ENCODE data around the gene GTF3C1.
"Not testable (repeated sequence)": the region's sequence is repeated elsewhere in the genome, so short reads cannot be mapped to it uniquely, and the experiment has no call there.

GTF3C1 gene

DNA sequence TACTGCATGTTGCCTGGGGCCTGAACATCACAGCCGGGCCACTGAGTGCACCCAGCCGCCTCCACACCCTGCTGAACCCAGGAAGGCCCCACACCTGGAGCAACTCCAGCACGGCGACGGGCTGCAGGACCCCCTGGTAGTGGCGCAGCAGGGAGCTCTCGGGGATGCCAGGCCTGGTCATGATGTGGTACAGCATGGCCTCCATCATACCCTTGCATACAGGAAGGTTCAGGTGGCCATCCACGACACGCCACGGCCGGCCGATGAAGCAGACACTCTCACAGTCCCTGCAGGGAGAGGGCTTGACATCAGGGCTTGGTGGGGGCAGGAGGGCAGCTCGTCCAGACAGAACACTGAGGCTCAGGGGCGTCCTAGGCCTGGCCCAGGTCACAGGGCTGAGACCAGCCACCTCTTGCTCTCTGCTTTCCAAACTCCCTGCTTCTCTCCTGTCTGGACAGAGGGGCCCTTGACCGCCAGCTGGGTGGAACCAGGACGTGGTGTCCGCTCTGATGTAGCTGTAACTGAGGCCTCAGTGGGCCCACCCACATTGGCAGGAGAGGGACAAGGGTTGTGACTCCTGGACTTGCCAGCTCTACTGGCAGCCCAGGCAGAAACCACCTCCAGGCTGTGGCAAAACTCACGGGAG is 87.4 kb downstream of the GTF3C1 start:
- no peak for DNase-seq

DNA sequence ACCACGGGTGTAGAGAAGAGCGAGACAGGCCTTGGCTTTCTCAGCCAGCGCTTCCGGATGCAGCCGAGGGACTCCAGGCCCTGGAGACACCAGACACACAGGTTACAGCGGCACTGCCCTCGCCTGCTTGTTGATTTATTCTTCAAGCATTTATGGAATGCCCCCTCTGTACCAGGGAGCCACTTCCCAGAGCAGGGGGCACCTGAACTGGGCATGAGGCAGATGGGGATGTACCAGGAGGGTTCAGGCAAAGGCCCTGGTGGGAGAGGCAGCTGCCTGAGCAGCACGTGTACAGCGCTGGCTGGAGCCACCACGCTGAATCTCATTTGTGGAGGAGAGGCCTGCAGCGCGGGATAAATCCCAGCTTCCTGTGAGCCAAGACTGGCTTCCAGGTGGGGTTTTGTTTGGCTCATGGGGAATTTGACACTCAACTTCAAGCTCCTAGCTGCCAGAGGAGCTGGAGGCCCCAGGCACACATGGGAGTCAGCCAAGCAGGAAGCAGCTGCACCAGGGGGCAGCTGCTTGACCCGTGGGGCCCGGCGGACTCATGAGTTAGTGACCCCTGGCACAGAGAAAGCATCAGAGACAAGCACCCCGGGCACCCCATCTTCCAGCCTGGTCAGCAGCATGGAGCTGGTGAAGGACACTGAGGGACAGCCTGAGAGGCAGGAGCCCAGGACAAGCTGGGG is 88.1 kb downstream of the GTF3C1 start:
- no peak for DNase-seq

DNA sequence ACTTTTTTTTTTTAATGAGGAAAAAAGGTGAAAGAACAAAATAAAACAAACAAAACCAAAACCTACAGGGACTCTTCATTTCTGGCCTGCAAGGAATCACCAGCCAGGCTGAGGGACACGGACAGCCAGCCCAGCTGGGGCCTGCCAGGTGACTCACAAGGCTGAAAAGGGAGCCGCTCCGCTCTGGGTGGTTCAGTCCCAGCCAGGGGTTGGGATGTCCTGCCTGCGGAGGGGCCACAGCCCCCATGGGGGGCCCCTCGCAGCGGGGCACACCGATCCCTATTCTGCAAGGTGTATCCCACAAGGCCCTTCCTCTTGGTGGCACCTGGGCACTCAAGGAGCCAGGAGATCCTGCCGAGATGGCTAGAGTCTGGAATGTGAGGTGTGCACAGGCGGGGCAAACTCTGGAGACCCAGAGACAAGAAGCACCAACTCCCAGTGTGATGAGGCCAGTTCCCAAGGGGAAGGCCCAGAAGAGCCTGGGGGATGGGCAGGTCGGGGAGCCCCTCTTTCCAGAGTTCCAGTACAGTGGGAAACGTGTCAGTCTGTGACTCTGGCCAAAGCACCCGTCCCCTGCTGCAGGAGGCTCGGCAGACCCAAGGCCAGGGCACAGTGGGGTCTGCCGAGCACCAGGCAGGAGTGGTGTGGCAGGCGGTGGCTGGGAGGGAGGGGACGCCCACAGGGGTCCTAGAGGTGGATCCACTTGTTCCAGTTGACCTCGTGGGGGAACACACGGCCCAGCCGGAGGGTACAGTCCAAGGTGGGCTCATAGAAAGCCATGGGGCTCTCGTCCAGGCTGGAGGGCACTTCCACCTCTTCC is 88.8 kb downstream of the GTF3C1 start:
- no peak for DNase-seq

DNA sequence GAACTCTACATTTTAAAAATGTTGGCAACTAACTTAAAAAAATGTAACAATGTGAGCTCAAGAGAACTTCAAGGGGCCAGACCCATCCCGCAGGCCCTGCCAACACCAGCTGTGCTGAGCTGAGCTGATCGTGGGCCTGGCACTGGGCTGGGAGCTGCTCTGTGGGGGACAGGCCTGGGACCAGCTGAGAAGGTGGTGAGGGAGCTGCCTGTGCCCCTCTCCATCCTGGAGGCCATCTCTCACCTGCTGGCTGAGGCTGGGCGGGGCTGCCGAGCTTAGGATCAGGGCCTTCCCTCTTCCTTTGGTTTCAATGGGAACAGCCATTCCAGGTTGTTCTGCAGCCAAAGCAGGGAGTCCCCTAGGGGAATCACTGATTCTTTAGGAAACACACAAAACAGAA is 89.5 kb downstream of the GTF3C1 start:
- DNase-seq: no peak

DNA sequence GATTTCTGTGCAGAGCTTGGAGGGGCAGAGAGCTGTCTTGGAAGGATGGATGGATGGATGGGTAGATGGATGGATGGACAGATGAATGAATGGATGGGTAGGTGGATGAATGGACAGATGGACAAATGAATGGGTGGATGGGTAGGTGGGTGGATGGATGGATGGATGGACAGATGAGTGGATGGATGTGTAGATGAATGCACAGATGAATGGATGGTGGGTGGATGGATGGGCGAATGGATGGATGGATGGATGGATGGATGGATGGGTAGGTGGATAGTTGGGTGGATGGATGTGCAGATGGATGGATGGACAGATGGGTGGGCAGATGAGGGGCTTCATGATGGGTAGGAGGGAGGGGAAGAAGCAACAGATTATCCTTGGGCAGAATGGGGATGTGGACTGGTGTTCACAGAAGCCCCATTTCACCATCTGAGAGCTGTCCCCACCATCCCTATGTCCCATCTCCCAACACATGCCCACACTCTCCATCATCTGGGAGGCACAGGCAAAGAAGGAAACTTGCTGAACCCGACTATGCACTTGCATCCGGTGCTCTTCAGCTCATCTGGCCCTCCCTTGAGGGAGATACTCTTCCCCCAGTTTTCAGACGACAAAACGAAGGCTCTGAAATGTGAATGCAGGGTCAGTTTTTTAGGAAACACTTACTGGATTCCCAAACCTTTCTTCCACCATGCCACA is 90.6 kb downstream of the GTF3C1 start:
- DNase-seq: no peak

DNA sequence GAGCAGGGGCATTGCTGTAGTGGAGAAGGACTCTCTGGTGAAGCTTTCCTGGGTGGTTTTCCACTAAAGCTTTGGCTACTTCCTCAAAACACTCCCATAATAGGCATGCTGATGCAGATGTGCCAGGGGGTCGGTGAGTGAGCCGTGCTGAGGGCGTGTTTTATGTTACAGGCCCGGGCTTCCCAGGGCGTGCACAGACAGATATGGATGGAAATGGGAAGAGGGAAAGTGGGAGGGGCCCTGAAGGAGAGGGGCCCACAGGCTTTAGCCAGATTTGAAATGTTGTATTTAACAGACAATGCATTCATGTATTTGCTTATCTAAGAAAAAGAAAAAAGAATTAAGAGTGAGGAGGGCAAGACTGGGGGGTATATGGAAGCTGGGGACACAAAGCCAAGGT is 91.5 kb downstream of the GTF3C1 start:
- DNase-seq: no peak

DNA sequence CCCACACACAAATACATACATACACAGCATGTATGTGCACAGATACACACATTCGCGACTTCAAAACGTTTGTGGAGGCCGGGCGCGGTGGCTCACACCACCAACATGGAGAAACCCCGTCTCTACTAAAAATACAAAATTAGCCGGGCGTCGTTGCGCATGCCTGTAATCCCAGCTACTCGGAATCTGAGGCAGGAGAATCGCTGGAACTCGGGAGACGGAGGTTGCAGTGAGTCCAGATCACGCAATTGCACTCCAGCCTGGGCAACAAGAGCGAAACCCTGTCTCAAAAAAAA is 92.2 kb downstream of the GTF3C1 start:
- DNase-seq: not testable (repeated sequence)

DNA sequence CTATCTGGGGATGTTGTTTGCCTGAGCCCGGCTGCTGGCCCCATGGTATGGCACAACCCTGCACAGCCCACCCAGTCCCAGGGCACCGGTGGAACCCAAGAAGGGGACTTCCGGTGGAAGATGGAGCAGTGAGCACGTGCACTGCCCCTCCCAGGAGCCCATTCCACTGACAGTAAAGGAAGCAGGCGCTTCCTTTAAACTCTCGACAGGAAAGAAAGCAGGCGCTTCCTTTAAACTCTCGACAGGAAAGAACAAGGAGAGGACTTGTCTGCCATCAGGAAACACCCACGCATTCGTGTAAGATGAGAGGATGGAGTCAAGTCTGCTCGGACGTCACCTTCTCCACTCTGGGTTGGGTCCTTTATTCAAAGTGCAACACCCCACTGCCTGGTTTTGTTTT is 94.0 kb downstream of the GTF3C1 start:
- DNase-seq: no peak

DNA sequence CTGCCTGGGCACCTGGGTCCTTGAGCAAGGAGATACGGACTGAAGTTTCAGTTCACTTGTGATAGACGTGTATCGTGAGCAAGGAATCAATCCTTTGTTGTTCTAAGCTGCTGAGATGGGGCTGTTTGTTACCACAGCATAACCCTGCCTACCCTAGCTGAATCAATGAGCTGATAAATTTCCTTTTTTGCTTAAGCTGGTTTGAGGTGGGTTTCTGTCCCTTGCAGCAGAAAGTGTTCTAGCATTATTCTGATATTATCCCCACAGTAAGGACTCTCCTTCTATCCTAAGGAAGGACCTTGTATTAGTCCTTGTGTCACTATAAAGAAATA is 96.3 kb downstream of the GTF3C1 start:
- no peak for DNase-seq

DNA sequence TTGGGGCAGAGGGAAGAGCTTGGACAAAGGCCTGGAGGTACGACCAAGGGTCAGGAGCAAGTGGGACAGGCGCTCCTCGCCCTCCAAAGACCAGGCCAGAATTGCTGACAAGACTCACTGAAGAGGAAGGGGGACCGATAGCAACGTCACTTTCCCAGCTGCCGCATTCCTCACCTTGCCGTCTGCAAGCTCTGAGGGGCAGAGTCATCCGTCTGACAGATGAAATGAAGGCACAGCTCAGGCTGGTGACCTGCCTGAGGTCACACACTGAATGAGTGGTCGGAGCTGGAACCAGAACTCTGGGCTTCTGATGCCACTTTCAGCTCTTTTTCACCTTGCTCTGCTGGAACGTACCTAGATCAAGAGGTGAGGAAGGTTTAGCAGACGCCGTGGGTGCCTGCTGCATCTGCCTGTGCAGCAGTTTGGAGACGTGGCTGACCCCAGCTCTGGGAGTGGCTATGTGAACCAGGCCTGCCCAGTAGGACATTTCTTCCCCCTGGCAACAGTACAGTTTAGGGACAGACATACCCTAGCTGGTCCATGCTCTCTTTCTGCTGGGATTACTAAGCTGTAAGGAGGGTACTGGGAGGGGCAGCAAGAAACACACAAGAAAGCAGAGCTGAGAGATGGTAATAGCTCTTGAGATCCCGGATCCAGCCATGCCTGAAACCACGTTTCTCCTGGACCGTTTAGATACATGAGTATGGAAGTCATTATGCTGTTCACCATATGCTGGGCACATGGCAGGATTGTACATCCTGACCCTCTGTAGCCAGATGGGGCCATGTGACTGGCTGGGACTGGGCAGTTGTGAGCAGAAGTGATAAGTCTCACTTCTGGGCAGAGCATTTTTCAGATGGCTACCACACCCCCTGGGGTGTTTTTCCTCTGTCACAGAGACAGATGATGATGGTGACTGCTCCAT is 96.9 kb downstream of the GTF3C1 start:
- DNase-seq: no peak

DNA sequence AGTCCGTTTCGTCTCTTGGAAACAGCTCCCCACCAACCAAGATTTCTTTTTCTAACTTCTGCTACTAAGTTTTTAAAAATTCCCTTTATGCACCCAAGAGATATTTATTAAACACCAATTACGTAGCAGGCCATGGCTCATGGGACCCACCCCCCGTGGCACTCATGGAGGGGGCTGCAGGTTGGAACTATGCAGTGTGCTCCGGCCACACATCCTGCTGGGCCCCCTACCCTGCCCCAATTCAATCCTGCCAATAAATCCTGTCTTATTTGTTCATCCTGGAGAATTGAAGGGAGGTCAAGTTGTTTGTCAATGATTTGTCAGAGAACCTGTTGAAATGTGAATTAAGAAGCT is 99.5 kb downstream of the GTF3C1 start:
- no peak for DNase-seq

DNA sequence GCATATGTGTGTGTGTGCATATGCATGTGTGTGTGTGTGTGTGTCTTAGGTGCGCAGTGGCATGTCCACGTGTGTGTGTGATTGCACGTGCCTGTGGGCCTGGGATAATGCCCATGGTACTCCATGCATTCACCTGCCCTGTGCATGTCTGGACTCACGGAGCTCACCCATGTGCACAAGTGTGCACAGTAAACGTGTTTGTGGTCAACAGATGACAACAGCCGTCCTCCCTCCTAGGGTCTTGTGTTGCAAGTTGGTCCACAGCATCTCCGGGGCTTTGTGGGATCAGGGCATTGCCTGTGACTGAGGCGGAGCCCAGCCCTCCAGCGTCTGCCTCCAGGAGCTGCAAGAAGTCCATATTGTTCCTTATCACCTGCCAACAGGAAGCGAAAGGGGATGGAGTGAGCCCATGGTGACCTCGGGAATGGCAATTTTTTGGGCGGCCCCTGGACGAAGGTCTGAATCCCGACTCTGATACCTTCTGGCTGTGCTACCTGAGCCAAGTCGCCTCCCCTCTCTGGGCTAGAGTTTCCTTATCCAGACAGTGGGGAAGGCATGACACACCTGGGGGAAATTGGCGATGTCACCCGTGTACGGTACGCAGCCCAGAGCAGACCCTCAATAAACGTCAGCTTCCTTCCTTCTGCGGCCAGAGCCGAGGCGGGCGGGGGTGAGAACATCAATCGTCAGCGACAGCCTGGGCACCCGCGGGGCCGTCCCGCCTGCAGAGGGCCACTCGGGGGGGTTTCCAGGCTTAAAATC is 100.1 kb downstream of the GTF3C1 start:
- peak; percentile 41 for DNase-seq

DNA sequence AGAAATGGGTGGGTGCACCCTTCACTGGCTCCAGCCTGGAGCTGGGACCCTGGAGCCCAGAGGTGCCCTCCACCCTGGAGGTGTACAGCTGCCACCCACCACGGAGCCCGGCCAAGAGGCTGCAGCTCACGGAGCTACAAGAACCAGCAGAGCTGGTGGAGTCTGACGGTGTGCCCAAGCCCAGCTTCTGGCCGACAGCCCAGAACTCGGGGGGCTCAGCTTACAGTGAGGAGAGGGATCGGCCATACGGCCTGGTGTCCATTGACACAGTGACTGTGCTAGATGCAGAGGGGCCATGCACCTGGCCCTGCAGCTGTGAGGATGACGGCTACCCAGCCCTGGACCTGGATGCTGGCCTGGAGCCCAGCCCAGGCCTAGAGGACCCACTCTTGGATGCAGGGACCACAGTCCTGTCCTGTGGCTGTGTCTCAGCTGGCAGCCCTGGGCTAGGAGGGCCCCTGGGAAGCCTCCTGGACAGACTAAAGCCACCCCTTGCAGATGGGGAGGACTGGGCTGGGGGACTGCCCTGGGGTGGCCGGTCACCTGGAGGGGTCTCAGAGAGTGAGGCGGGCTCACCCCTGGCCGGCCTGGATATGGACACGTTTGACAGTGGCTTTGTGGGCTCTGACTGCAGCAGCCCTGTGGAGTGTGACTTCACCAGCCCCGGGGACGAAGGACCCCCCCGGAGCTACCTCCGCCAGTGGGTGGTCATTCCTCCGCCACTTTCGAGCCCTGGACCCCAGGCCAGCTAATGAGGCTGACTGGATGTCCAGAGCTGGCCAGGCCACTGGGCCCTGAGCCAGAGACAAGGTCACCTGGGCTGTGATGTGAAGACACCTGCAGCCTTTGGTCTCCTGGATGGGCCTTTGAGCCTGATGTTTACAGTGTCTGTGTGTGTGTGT is 100.9 kb downstream of the GTF3C1 start:
- no peak for DNase-seq

DNA sequence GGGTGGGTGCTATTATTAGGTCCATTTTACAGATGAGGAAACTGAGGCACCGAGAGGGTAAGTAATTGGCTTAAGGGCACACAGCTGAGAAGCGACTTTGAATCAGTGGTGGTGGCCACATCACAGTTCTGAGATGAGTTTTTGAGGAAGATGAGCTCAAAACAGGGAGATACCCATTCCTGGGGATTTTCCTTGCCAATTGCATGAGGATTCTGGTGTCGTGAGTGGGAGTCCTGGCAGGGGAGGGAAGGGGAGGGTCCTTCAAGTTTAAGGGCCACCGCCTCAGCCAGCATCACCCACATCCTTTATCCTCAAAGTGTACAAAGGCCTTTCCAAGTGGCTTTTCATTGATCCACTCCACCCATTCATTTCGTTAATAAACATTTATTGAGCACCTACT is 102.4 kb downstream of the GTF3C1 start:
- DNase-seq: no peak

DNA sequence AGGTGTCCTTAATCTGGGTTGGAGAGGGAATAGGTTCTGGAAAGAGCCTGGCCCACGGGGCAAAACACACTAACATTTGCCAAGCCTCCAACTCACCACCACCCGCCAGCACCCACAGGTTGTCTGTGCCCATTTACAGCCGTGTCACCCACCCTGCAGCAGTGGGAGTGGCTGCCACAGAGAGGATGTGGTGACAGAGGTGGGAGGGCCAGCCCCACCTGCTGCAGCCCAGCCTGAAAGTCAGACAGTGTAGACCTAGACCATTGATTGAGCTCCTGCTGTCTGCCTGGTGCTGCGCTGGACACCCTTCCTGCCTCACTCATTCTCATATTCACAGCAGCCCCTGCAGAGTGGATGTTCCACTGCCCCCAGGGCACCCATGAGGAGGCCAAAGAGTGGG is 103.0 kb downstream of the GTF3C1 start:
- peak; percentile 81 for DNase-seq

DNA sequence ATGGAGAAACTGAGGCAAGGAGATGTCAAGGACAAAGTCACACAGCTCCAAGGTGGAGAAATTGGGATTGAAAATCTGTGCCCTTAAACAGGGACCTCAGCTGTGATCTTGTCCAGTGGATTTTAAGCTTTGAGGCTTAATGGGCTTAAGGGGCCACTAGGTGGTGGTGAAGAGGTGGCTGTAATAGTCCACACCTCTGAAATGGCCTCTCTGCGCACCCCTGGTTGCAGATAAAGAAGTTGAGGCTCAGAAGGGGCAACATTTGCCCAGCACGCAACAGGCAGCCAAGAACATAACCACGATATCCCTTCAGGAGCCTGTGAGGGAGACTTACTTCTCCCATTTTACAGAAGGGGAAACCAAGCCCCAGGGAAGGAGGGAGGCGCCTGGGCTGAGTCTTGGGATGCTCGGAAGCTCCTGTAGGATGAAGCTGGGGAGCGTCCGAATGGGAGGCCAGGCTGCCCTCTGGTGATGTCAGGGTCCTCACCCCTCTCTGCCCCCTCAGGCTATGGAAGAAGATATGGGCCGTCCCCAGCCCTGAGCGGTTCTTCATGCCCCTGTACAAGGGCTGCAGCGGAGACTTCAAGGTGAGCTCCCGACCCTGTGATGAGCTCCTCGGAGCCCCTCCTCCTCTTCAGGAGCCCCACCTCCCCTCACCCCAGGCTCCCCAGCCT is 104.1 kb downstream of the GTF3C1 start:
- DNase-seq: no peak

DNA sequence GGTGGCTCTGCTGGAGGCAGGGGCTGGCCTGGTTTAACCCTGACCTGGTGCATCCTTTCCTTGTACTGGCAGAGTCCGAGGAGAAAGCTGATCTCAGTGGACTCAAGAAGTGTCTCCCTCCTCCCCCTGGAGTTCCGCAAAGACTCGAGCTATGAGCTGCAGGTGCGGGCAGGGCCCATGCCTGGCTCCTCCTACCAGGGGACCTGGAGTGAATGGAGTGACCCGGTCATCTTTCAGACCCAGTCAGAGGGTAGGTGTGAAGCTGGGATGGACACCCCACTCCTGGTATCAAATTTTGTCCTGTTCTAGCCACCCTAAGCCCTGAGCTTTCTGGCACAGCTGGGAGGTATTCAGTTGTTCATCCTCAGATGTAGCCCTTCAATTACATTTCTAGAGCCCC is 105.2 kb downstream of the GTF3C1 start:
- DNase-seq: no peak

DNA sequence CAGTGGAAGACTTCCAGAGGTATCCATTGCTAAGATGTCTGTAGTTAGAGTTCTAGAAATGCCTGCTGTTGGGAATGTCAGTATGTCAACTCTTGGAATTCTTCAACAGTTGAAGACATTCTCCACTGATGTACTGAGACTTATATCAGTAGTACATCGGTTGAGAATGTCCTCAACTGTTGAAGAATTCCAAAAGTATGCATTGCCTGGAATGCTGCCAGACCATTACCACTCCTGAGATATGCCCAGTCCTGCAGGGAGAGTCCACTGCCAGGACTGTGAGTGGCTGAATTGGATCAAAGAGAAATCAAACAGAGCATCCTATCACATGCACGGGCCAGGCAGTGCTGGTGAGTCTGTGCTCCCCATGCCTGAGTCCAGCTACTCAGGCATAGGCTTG is 105.7 kb downstream of the GTF3C1 start:
- DNase-seq: no peak

DNA sequence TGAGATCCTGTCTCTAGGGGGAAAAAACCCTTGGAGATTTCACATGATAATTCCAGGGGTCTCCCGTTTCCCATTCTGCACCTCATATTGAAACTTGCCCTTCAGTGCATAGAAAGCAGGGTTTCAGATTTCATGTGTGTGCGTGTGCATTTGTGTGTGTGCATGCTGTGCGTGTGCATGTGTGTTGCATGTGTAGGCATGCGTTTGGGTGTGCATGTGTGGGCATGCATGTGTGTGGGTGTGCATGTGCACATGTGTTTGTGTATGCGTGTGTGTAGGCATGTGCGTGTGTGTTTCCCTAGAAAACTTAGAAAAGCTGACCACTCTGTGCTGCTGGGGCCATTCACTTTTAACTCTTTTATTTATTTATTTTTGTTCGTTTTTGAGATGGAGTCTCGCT is 107.7 kb downstream of the GTF3C1 start:
- no peak for DNase-seq

DNA sequence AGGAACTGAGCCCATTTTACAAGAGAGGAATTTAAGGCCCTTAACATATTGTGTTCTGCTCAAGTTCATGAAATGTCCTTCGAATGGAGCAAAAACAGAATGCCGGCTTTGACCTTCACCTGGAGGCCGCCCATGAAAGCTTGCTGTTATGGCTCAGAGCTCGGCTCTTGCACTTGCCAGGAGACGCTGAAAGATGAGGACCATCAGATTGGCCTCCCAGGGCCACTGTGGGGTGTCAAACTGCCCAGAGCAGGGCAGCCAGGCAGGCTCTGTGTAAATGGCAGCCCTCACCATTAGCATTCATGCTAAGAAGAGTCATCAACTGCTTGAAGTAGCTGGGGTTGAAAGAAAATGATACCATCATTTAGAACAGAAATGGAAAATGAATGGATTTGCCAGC is 108.4 kb downstream of the GTF3C1 start:
- DNase-seq: no peak

All from activated effector memory CD4-positive, alpha-beta T cell treated with Interleukin-2 at 50 U/mL for 16 hours (primary cell).